Measurements from ENCODE around the gene RFX3.
A peak's percentile ranks its signal among the peaks of the same experiment; 100 is the strongest.

Gene RFX3

GRCh38 chr9:3277200-3277599 lies 248.6 kb downstream of the RFX3 start:
- no peak for DNase-seq (ENCODE audit: low spot score)

DNA sequence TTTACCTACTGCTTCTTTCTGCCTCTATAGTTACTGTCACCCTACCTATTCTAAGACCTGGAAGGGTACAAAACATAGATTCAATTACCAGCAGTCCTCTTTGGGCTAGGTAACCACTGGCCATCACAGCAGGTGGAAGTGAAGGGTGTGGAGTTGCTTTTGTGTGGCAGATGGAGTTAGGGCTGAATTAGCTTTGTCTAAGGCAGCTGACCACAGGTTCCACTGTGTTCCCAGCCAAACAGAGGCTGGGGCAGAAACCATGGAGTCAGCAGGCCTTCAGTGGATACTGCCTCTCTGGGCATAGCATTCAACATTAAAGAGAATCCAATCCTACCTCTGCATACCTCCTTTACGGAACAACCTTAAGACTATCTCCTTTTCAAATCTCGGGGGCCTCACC lies 254.2 kb downstream of the RFX3 start:
- DNase-seq (ENCODE audit: low spot score), result no peak

DNA sequence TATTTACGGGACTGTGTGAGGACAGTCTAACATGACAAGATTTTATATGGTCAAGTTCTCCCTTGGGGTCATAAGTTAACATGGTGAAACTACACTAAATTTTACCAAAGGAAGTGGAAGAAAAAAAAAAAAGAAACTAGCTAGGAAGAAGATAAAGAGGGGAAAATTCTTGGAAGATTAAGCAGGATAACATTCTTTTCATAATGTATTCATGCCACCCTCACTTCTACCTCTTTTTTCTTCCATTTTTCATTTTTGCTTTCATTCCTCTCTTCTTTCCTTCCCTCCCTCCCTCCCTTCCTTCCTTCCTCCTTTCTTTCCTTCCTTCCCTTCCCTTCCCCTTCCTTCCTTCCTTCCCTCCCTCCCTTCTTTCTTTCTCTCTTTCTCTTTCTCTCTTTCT lies 254.6 kb downstream of the RFX3 start:
- no peak for DNase-seq (ENCODE audit: low spot score)

DNA sequence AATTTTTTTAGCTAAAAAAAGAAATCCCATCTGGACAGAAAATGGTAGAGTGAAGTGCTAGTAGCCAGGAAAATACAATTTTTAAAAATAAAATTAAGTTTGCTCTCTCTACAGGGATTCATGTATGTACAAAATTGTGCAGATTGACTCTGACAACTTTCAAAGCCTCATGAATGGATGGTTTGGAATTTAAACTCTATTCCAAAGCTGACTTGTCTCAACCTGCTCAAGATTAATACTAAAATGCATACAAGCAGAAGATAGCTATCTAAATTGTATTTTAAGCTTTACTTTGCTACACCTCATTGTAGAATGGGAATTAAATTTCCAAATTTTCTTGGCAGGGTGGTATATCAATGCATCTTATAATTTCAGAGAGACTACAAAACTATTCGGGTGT lies 257.6 kb downstream of the RFX3 start:
- no peak for DNase-seq (ENCODE audit: low spot score)

DNA sequence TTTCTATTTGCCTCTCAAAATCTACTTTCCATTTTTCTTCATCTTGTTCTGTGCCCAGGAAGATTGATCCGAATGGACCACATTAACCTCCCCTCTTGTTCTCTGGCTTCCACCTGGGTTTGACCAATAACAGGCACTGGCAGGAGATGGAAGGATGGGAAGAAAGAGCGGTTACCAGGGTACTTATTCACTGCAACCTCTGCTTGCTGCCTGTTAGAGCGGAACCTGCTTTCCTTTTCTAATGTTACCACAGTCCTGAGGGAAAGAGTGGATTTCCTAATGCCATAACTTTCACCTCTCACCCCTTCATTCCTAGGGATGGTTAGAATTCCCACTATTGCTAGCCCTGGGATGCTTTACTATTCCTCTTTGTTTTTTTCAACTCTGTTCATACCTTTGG lies 262.1 kb downstream of the RFX3 start:
- DNase-seq (ENCODE audit: low spot score), result no peak

DNA sequence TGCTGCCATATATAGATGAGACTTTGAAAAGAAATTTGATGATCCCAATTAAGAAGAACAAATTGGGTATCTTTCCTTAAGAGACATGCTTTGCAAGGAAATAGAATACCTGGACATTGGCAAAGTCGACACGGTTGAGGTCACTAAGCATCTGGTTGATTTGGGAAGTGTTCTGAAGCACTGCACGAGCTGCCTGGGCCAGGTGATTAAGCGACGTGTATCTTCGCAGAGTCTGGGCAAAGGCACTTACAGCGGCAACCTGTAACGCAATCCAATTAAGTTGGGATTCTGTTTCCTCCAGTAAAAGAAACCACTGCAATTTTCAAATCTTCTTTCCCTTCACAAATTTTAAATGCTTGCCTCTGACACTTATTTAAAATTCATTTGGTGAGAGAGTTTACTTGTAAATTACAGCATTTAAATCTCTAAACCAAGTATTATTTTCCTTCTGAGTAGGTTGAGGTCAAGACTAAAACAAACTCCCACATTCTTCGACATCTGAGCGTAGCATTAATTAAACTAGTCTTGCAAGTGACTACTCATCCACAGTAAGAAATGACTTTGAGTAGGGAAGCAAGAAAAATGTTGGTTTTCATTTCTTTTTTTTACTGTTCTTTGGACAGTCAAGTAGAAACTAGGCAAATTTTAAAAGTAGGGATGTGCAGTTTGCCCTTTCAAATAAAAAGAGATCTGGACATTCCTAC lies 262.8 kb downstream of the RFX3 start:
- no peak for DNase-seq (ENCODE audit: low spot score)

GRCh38 chr9:3261484-3261883 lies 264.3 kb downstream of the RFX3 start:
- no peak for DNase-seq (ENCODE audit: low spot score)

DNA sequence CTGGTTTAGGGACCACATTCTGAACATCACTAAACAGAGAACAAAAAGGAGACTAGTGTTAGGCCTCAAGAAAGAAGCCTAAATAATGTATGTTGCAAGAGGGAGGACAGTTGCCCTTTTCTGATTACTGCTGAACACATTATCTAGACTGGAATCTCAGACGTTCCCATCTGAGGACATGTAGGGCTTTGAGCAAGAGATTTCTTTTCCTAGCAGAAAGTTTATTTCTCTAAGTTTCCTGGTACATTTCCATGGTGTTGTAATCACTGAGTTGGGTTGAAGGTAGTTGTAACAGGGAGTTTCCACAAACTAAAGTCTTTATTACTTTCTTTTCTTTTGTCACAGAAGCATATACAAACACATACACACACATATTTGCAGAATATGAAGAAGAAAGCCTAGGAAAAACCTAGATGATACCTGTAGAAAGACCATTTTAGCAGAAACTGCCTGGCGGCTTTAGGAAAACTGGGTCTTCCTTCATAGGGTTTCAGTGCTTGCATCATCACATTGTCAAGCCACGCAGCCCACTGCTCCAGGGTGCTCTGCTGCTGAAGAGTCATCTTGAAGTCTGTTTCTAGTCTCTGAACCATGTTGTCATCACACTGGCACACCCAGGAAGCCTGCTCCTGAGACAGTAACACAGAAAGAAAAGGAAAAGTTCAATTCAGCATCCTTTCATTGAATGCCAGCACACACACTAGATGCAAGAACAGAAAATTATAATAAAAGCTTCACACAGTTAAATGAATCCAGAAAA lies 269.1 kb downstream of the RFX3 start:
- DNase-seq (ENCODE audit: low spot score), result no peak

GRCh38 chr9:3251309-3251708 lies 274.5 kb downstream of the RFX3 start:
- no peak for DNase-seq (ENCODE audit: low spot score)

DNA sequence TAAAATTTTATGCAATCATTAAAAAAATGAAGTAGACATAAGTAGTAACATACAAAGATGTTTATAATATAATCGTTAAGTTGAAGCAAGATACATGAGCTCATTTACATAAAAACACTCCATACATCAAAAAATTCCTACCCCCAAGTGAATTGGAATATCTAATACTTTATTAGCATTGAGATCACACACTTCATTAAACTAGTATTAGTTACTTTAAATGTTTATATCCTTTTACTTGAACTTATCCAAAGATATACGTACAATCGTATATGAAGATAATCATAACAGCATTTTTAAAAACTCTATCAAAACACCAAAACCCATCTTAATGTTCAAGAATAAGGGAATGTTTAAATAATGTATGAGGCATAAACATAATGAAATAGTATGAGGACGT lies 275.1 kb downstream of the RFX3 start:
- DNase-seq (ENCODE audit: low spot score), result no peak

GRCh38 chr9:3247211-3247610 lies 278.6 kb downstream of the RFX3 start:
- DNase-seq (ENCODE audit: low spot score), result no peak

- no peak for DNase-seq (ENCODE audit: low spot score)
Observed at GRCh38 chr9:3246241-3246640, 279.6 kb downstream of the RFX3 start.

- no peak for DNase-seq (ENCODE audit: low spot score)
Observed at GRCh38 chr9:3244963-3245653, 280.7 kb downstream of the RFX3 start.

DNA sequence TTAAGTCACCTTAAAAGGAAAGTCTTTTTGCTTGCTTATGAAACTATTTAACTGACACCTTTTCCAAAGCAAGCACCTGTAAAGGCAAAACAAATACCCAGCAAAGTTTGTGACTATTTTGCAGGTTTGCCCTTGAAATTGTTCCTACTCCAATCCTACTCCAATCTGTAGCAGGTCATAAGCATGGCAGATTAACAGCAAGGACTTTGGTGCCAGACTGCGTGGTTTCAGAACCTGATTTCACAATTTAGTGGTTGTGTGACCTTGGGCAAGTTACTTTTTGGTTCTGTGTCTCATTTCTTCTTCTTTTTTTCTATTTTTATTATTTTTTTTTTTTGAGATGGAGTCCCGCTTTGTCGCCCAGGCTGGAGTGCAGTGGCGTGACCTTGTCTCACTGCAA lies 282.1 kb downstream of the RFX3 start:
- DNase-seq (ENCODE audit: low spot score), result no peak

DNA sequence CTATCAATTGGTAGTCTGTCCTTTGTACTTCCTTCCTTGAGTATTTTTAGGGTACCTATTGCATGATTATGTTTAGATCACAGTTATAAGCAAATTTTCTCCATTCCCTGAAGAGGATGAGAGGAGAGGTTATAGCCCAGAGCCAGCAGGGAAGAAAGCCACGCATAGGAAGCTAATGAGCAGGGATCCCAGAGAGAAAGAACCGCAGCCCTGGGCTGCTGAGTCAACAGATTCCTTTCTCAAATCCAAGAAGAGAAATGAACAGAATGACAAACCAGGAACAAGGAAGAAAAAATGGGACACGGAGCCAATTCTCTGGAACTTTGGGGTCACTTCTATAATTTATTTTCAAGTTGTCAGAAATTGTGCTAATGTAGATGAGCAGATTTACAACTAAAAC lies 284.5 kb downstream of the RFX3 start:
- DNase-seq (ENCODE audit: low spot score), result peak; percentile 16

DNA sequence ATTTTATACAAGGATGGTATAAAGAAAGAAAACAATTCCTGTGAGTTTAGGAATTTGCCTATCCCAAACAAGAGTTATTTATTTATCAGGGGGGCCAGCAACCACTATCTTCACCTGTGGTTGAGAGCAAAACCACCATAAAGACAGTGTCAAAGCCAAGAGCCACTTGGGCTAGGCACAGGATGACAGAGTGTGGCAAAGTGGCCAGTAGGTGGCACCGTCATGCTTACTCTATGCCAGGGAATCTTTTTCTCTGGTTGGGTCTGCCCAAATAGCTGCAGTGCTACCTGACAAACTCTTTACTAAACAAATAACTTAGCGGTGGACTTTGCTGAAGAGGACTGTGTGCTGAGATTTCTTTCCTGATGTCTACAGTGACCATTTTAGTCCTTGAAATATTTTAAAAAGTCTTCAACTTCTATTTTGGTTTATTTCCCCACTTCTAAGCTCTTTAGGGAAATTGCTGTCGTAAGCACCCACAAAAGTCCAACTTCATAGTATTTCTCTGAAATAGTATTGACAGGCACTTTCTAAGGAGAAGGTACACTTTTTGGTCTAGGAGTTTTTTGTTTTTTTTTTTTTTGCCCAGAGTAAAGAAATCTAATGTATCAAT lies 285.0 kb downstream of the RFX3 start:
- peak; percentile 82 for DNase-seq (ENCODE audit: low spot score)

GRCh38 chr9:3239240-3239639 lies 286.6 kb downstream of the RFX3 start:
- no peak for DNase-seq (ENCODE audit: low spot score)

DNA sequence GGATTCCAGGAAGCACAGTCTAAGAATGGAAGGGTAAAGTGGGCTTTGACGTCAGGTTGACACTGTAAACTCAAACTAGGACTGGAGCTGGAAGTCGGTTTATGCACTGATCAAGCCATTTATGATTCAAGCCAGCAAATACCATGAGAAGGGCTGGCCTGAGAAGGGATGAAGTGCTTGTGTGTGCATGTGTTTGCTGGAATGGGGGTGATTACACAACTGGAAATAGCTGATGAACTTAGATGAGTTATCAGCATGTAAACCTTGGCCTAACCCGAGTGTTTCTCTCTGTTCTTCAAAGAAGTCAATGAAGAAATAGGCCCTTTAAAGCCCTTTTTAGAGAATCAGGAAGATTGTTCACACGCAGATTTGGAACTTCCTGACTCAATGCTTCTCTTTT lies 287.6 kb downstream of the RFX3 start:
- DNase-seq (ENCODE audit: low spot score), result no peak

GRCh38 chr9:3237121-3237520 lies 288.7 kb downstream of the RFX3 start:
- DNase-seq (ENCODE audit: low spot score), result no peak

- no peak for DNase-seq (ENCODE audit: low spot score)
Observed at GRCh38 chr9:3235497-3235896, 290.3 kb downstream of the RFX3 start.

GRCh38 chr9:3224931-3225330 lies 300.9 kb downstream of the RFX3 start:
- peak; percentile 94 for DNase-seq (ENCODE audit: low spot score)

DNA sequence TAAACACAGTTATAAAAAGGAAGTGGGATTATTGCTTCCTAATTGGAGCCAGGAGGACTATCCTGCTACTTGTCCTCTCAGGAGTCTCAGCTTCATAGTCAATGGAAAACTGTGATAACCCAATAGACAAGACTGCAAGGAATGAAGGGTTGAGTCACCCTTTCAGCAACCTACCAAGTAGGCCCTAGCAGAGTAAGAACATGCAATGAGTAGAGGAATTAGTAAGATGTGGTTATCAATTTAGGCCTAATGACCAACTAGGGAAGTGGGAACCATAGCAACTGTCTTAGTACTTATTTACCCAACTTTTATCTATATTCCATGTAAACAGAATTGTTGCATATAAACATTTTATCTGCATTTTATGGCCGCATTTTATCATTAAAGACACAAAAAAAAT lies 310.1 kb downstream of the RFX3 start:
- DNase-seq (ENCODE audit: low spot score), result no peak

- no peak for DNase-seq (ENCODE audit: low spot score)
Observed at GRCh38 chr9:3214741-3215140, 311.1 kb downstream of the RFX3 start.
